NB4 (cell line): ENCODE measurements around the gene KRT12.
A peak's percentile ranks its signal among the peaks of the same experiment; 100 is the strongest.

Experiments
- DNase-seq: peaks from one replicate; pipeline ENCODE4 v3.0.0; 2010; ENCODE audit warnings: low read depth
- H3K4me3 ChIP-seq: one replicate; pipeline ENCODE4 v1.5.1; 2011; ENCODE audit warnings: mild to moderate bottlenecking, low read depth, low read length, moderate library complexity
- CTCF ChIP-seq: IDR thresholded peaks from one replicate; pipeline ENCODE4 v1.5.1; 2012; ENCODE audit warnings: low read depth, low read length
- MYC ChIP-seq: IDR thresholded peaks from 2 replicates; pipeline ENCODE4 v1.6.1; 2011; ENCODE audit warnings: low read depth, low read length
- POLR2A ChIP-seq: IDR thresholded peaks from 2 replicates; pipeline ENCODE4 v1.6.1; 2011; ENCODE audit warnings: mild to moderate bottlenecking; ENCODE audit not compliant: insufficient read length; ENCODE audit errors: extremely low read depth
- TF ChIP-seq, protein P1 (sequence below): IDR thresholded peaks from 2 replicates; pipeline ENCODE4 v1.6.1; 2011; ENCODE audit warnings: low read depth, low read length

The KRT12 gene

DNA sequence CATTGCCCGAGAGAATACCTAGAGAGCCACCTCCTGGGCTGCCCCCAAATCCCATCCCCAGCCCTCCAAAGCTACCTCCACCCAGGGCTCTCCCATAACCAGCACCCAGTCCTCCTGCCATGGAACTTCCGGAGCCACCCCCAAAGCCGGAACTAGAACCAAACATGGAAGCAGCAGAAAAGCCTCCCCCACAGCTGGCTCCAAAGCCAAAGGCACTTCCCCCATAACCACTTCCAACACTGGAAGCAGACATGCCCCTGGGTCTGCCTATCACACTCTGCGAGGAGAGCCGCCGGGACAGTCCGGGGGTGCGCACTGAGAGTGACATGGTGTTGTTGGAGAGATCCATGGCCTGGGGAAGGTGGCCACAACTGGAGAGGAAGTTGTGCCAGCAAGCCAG lies at the start of gene KRT12:
Gene KRT12, minus strand, starts transcription at position 386 of the 400 bp plus-strand sequence. Its CDS starts 37 bp downstream, at position 349.
- no peak within 1 kb of the TSS for H3K4me3 ChIP-seq
- TF ChIP-seq, protein P1, sequence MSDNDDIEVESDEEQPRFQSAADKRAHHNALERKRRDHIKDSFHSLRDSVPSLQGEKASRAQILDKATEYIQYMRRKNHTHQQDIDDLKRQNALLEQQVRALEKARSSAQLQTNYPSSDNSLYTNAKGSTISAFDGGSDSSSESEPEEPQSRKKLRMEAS: no peak
- DNase-seq: no peak

DNA sequence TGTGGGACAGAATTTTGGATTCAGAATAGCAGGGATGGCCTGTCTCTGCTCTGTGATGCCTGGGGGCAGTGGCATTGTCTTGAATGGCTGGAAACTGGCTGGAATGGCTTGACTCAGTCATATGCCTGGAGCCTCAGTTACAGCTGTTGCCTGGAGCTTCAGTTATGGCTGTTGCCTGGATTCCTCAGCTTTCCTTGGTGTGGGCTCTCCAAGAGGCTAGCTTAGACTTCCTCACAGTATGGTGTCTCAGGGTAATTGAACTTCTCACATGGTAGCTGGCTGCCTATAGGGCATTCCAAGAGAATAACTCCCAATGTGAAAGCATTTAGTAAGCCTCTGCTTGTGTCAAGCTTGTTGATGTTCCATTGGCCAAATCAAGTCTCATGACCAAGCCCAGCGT lies 49.3 kb upstream of the KRT12 start:
- DNase-seq: no peak
- TF ChIP-seq CTCF (no peak), MYC (no peak), POLR2A (no peak)
- TF ChIP-seq, protein P1: no peak
- no peak overlapping the region for H3K4me3 ChIP-seq

GRCh38 chr17:40915721-40916256 lies 48.8 kb upstream of the KRT12 start:
- no peak overlapping the region for H3K4me3 ChIP-seq
- DNase-seq: no peak
- TF ChIP-seq, protein P1: no peak
- TF ChIP-seq CTCF: no peak

DNA sequence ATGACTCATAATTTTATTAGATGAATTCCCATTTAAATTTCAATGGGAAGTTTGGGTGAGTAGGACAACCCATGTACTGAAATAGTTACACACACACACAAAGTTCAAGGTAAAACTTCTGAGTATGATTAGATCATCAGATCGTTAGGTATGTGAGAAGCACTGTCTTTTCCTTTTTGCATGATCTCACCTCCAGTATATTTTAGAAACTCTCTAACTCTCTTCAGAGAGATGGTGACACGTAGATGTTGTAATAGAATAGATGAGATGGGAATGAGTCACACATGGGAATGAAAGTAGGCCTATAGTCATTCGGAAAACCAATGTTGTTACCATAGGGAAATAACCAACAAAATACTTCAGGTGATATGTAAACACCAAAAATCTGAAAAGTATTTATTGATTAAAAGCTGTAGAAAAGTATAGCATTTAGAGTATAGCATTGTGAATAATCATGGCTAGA lies 48.2 kb upstream of the KRT12 start:
- peak; percentile 3 for DNase-seq
- H3K4me3 ChIP-seq: no peak overlapping the region
- TF ChIP-seq MYC: no peak
- TF ChIP-seq CTCF: no peak
- TF ChIP-seq, protein P1: no peak
- no peak for TF ChIP-seq POLR2A

DNA sequence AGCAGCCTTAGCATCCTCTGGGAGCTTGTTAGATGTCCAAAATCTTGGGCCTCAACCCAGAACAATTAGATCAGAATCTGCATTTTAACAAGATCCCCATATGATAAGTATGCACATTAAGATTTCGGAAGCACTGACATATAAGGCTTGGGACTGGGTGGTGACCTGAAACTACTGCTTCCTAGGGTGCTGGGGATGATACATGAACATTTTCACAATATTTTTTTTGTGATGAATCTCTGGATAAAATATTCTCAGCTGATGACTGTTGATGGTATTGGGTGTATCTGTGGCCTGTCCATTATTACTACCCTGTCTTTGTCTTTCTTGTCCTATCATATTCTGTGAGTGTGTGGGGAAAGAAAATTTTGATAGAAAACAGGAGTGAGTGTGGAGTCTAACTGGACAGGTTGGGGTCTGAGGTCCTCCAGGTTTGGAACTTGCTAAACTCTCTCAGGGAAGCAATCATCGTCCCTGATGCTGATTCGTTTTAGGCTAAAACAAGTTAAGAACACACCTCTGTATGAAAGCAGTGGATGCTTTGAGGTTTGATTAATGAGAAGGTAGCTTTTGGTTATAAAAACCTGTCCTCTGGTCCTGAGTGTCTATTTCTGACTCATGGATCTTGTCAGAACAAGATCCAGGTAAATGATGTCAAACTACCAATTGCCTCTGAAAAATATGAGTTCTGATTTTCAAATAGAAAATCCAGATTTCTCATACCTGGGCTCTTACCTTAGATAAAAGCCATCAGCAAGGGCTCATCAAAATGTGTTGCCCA lies 47.2 kb upstream of the KRT12 start:
- DNase-seq: no peak
- no peak for TF ChIP-seq CTCF
- TF ChIP-seq POLR2A: no peak
- no peak for TF ChIP-seq MYC
- TF ChIP-seq, protein P1: no peak
- H3K4me3 ChIP-seq: no peak overlapping the region

DNA sequence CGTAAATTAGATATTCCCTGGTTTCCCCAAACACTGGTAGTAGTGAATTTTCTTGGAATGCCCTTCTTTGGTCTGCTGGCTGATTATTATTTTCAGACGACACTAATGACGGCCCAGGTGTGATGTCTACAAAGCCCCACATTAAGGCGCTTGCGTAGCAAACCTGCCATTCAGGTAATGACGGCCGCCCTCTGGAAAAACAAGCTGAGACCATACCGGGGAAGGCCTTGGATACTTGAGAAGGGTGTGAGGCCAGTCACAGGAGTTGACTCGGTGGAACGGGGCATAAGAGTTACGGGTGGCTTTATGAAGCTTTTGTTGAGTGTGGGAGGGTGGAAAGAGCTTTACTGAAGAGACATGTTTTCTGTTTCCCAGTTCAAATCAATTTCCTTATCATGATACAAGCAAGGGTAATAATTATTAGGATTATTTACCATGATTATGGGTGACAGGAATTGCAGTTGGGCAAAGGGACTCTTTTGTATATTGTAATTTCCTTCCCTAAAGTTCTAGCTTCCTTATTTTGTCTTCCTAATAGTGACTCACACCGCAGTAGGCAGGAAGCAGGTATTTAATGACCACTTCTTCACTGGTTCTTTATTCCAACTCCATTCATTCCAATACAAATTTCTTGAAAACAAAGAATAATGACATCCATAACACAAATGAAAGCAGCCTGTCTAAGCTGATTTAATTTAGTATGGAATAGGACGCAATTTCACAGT lies 45.6 kb upstream of the KRT12 start:
- no peak for DNase-seq
- no peak overlapping the region for H3K4me3 ChIP-seq
- TF ChIP-seq MYC (no peak), POLR2A (no peak), CTCF (no peak)
- TF ChIP-seq, protein P1: no peak
